Hematopoietic multipotent progenitor cell (in vitro differentiated cells): Measurements from ENCODE around the gene CRY2. TPM values are rescaled to one million over a fixed set of nuclear protein-coding genes. Genes with fewer than 3 reads are reported as not detected.
A peak's percentile ranks its signal among the peaks of the same experiment; 100 is the strongest.

Source experiments
- DNase-seq, 3 donors: peaks; one replicate each; pipeline ENCODE4 v3.0.0-alpha.2; 2011 to 2015; ENCODE audit warnings: low read depth in 2 of 3, low spot score in 2 of 3
- total RNA-seq: library from RNA; depleted of rRNA; stranded (reverse); fragments of >200 nt; gene quantifications from one replicate; pipeline ENCODE4 v1.2.3, GENCODE V29; 2012

Gene CRY2
- total RNA-seq, 1 donor = 32.3 TPM

DNA sequence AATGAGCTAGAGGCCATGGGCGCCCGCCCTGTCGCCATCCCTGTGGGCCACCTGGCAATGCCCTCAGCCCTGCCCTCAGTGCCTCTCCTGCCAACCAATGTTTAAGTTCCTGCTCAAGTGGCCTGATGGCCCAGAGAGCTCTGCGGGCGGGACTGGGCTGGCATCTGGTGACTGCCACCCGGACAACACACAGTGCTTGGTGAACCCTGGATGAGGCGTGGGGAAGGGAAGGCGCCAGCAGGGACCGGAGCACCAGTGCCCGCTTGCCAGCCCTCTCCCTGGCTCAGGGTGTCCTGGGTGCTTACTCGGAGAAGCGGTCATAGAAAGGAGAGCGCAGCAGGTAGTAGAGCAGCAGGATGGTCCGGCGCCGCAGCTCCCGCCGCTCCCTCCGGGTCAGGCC is 66.2 kb downstream of the CRY2 start:
- DNase-seq = no peak

GRCh38 chr11:45913942-45914635 is 66.8 kb downstream of the CRY2 start:
- DNase-seq = no peak

GRCh38 chr11:45915446-45915845 is 68.2 kb downstream of the CRY2 start:
- no peak for DNase-seq

DNA sequence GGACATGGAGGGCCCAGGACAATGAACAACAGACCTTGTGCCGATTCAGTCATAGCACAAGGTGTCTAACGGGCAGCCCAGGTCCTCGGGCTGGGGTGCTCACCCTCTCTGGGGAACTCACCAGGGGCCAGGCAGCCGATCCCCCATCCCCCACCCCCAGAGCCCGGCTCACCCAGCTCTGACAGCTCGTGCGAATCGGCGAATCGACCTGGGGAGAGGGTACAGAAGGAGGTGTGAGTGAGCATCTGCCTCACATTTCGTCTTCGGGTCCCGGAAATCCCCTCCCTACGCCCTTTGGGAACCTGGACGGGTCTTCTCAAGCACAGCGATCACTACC is 70.0 kb downstream of the CRY2 start:
- DNase-seq = no peak

GRCh38 chr11:45917623-45918330 is 70.5 kb downstream of the CRY2 start, which contains the start of gene PEX16:
Gene PEX16 (minus strand): TSS chr11:45917877. CDS start chr11:45917811, 66 bp downstream.
- peak; percentile 87 to 99 (median 99) for DNase-seq

DNA sequence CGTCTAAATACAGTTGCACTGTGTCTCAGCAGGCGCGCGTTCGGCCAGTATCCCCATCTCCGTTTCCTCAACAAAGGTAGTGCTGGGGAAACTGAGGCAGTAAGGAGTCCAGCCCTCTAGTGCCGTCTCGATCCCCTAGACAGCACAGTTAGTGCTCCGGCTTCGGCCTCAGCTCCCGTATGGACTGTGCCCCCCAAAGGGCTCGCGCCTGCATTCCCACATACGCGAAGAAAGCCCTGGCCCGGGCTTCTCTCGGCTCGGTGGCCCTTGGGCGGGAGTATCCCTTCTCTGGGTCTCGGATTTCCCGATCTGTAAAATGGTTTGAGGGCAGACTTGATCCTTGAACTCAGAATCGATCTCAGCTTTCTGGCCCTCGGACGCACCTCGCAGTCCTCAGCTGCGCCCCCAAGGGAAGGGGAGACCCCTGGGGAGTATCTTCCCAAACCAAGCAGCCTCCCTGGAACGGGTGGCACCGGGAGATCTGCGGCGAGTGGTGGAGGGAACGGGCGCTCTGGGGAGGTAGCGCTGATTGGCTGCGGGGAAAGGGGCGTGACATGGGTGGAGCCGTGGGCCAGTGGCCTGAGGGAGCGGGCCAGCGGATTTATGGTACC is 71.2 kb downstream of the CRY2 start:
- peak in 2 of 3 donors; percentile 40 to 53 for DNase-seq

GRCh38 chr11:45918962-45919675 is 71.8 kb downstream of the CRY2 start:
- no peak for DNase-seq

DNA sequence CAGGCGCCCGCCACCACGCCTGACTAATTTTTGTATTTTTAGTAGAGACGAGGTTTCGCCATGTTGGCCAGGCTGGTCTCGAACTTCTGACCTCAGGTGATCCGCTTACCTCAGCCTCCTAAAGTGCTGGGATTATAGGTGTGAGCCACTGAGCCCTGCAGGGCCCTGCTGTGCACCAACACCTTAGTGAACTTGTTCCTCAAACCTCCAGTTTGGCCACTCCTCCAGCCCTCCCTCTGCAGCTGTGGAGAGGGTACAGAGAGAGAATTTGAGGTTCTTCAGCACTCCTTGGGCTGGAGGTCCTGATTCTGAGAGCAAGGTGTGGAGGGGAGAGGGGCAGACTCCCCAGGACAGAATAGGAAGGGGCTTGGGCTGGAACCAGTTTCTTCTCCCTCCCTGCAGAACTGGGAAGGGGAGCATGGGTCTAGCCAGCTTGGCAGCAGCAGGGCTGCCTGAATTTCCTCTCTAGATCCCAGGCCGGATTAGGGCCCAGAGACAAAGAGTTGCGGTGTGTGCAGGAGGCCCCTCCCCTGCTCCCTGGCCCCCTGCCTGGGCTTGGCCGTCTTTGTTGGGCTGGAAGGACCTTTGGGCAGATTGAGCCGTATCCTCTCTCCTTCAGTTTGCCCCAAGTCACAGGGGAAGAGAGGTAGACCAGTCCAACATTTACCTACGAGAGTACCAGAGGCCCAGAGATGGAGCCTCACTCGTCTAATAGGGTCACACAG is 72.7 kb downstream of the CRY2 start:
- peak in 1 of 3 donors; percentile 14 for DNase-seq

DNA sequence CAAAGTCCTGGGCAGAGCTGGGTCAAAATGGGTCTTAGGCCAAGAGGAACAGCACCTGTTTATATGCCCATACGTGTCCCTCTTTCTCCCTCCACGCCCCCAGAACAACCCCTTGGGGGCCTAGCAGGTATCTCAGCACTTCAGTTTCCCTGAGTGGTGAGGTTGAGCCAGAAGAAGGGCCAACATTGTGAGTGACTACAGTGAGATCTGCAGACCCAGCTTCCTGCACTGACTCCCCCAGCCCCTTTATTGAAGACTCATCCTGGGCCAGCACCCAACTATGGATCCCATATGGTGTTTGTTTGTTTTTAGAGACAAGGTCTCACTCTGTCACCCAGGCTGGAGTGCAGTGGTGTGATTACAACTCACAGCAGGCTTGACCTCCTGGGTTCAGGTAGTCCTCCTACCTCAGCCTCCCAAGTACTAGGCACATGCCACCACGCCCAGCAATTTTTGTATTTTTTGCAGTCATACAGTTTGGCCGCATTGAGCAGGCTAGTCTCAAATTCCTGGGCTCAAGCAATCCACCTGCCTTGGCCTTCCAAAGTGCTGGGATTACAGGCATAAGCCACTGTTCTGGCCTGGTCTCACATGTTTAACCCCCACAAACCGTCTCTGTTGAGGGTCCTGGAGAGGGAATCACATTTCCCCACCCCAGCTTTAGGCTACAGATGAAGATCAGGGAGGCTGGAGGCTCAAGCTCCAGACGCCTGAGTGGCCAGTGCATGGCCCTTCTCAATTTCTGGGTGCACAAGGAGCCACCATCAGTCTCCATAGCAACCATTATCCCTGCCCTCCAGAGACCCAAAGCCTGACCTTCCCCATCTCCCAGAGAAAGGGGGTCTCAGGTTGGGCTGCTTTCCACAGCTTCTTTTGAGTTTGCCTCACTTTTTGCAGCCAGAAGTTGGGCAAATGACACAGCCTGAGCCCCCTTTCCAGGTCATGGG is 73.5 kb downstream of the CRY2 start:
- DNase-seq = no peak

- DNase-seq = no peak
Observed at GRCh38 chr11:45921561-45922424, 74.5 kb downstream of the CRY2 start.

- DNase-seq = no peak
Observed at GRCh38 chr11:45922425-45923082, 75.3 kb downstream of the CRY2 start, which contains the start of gene LARGE2. Gene LARGE2 (plus strand): TSS chr11:45922656. CDS start chr11:45922883, 227 bp downstream.

DNA sequence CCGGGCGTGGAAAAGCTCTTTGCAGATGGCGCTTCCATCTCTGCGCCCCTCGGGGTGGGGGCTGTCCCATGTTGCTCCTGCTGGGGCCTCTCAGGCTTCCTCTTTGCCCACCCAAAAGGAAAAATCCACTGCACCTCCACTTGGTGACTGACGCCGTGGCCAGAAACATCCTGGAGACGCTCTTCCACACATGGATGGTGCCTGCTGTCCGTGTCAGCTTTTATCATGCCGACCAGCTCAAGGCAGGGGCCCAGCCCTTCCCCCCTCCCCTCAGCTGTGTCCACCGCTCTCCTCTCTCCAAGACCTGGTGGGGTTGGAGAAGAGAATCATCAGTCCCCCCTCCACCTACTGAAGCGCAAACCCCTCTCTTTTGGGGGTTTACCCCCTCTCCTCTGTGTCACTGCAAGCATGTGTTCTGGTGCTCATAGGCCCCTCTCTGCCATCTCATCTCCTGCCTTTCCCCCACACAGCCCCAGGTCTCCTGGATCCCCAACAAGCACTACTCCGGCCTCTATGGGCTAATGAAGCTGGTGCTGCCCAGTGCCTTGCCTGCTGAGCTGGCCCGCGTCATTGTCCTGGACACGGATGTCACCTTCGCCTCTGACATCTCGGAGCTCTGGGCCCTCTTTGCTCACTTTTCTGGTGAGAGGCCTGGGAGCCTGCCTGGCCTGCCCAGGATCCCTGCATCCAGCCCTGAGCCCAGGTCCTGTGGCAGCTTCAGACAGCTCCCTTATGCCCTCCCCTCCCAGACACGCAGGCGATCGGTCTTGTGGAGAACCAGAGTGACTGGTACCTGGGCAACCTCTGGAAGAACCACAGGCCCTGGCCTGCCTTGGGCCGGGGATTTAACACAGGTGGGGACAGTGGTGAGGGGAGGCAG is 77.0 kb downstream of the CRY2 start:
- DNase-seq = no peak

DNA sequence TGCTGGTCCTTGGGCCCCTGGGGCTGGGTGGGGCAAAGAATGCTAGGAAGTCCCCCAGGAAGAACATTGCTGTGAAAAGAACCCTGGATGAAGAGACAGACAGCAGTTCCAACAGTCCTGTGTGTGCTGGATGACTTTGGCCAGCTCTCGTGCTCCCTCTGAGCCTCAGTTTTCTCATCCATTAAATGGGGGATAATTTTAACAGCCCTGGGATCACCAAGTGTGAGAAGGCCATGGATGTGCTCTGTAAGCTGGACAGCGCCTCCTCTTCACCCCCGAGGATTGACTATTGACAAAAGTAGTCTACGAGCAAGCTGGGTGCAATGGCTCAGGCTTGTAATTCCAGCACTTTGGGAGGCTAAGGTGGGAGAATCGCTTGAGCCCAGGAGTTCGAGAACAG is 77.7 kb downstream of the CRY2 start:
- no peak for DNase-seq

GRCh38 chr11:45925550-45925949 is 78.3 kb downstream of the CRY2 start:
- no peak for DNase-seq

GRCh38 chr11:45926001-45926401 is 78.7 kb downstream of the CRY2 start:
- DNase-seq = no peak

GRCh38 chr11:45926536-45927331 is 79.5 kb downstream of the CRY2 start:
- DNase-seq = no peak
